Gastrocnemius medialis (tissue), 4 donors: ENCODE measurements around the gene MORN5.

Experiments
- POLR2A ChIP-seq, 2 donors: fragments of 450-650 bp; IDR thresholded peaks; one replicate each; pipeline ENCODE4 v1.6.1; 2017; ENCODE audit warnings: antibody characterized with exemption in 2 of 2, mild to moderate bottlenecking in 2 of 2, moderate library complexity in 2 of 2
- TF ChIP-seq, protein P1 (sequence below), 5 experiments: fragments of 450-650 bp in 3 of 5; fragments of 200-600 bp in 2 of 5; sonication (generic) in 2 of 5; IDR thresholded peaks in 4 of 5; conservative IDR thresholded peaks in 1 of 5; 1 replicate in 4 of 5; 2 replicates in 1 of 5; pipeline ENCODE4 v1.5.1; 2016 to 2019; ENCODE audit warnings: antibody characterized with exemption in 5 of 5, mild to moderate bottlenecking in 3 of 5, moderate library complexity in 3 of 5

GRCh38 chr9:122216138-122216797 lies 56.6 kb downstream of the MORN5 start:
- no peak for TF ChIP-seq POLR2A (IDR thresholded peaks at IDR 0.05)
- TF ChIP-seq, protein P1, sequence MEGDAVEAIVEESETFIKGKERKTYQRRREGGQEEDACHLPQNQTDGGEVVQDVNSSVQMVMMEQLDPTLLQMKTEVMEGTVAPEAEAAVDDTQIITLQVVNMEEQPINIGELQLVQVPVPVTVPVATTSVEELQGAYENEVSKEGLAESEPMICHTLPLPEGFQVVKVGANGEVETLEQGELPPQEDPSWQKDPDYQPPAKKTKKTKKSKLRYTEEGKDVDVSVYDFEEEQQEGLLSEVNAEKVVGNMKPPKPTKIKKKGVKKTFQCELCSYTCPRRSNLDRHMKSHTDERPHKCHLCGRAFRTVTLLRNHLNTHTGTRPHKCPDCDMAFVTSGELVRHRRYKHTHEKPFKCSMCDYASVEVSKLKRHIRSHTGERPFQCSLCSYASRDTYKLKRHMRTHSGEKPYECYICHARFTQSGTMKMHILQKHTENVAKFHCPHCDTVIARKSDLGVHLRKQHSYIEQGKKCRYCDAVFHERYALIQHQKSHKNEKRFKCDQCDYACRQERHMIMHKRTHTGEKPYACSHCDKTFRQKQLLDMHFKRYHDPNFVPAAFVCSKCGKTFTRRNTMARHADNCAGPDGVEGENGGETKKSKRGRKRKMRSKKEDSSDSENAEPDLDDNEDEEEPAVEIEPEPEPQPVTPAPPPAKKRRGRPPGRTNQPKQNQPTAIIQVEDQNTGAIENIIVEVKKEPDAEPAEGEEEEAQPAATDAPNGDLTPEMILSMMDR (IDR thresholded peaks at IDR 0.05 in 4 of 5, conservative IDR thresholded peaks at IDR 0.05 in 1 of 5): no peak
